Gastroesophageal sphincter (tissue), 4 donors: Measurements from ENCODE around the gene P2RY10. TPM values are rescaled to one million over a fixed set of nuclear protein-coding genes. Genes with fewer than 3 reads are reported as not detected.

ENCODE experiments used
- ATAC-seq: fragments of 150-250 bp; one replicate; pipeline ENCODE4 v1.9.1; 2016; ENCODE audit warnings: mild to moderate bottlenecking, moderate library complexity
- H3K27ac ChIP-seq, 4 donors: fragments of 200-600 bp; sonication (generic) in 3 of 4; 1 replicate in 3 of 4; 2 replicates in 1 of 4; pipeline ENCODE4 v1.5.1; 2016 to 2019
- H3K27me3 ChIP-seq: fragments of 200-600 bp; sonication (generic); one replicate; pipeline ENCODE4 v1.5.1; 2019
- H3K36me3 ChIP-seq, 2 donors: fragments of 200-600 bp; sonication (generic); one replicate each; pipeline ENCODE4 v1.5.1; 2019; ENCODE audit warnings: control low read depth in 1 of 2
- H3K4me1 ChIP-seq, 3 donors: fragments of 200-600 bp; sonication (generic); 1 replicate in 2 of 3; 2 replicates in 1 of 3; pipeline ENCODE4 v1.5.1; 2016 to 2019; ENCODE audit warnings: control low read depth in 2 of 3
- H3K4me3 ChIP-seq, 2 donors: fragments of 200-600 bp; sonication (generic); one replicate each; pipeline ENCODE4 v1.5.1; 2019; ENCODE audit warnings: mild to moderate bottlenecking in 1 of 2, moderate library complexity in 1 of 2
- H3K9me3 ChIP-seq, 3 donors: fragments of 200-600 bp; sonication (generic); one replicate each; pipeline ENCODE4 v1.5.1; 2017 to 2019; ENCODE audit warnings: control low read depth in 2 of 3
- CTCF ChIP-seq, 4 experiments: fragments of 200-600 bp in 2 of 4; fragments of 450-650 bp in 2 of 4; sonication (generic) in 1 of 4; IDR thresholded peaks; one replicate each; pipeline ENCODE4 v1.5.1; 2017 to 2019; ENCODE audit warnings: antibody characterized with exemption in 4 of 4, mild to moderate bottlenecking in 2 of 4, moderate library complexity in 2 of 4
- EP300 ChIP-seq: sonication (generic); formaldehyde crosslinking; IDR thresholded peaks from one replicate; pipeline ENCODE4 v1.6.1; 2017; ENCODE audit warnings: antibody characterized with exemption, mild to moderate bottlenecking
- POLR2A ChIP-seq, 2 donors: fragments of 450-650 bp; IDR thresholded peaks; one replicate each; pipeline ENCODE4 v1.6.1; 2017; ENCODE audit warnings: antibody characterized with exemption in 2 of 2, mild to moderate bottlenecking in 2 of 2, moderate library complexity in 1 of 2
- POLR2AphosphoS5 ChIP-seq: sonication (generic); formaldehyde crosslinking; IDR thresholded peaks from one replicate; pipeline ENCODE4 v1.6.1; 2017; ENCODE audit warnings: antibody characterized with exemption
- WGBS, 2 donors: methylation state at CpG; one replicate each; pipeline ENCODE4 v1.1.5; 2018; ENCODE audit warnings: low coverage in 1 of 2; 5-methylcytosine and 5-hydroxymethylcytosine counted together
- total RNA-seq, 4 donors: library from RNA; depleted of rRNA; stranded (reverse); fragments of >200 nt; gene quantifications; one replicate each; pipeline ENCODE4 v1.1.0, GENCODE V29; 2016

P2RY10 gene
- total RNA-seq, 4 donors from 2014 or later = not detected

DNA sequence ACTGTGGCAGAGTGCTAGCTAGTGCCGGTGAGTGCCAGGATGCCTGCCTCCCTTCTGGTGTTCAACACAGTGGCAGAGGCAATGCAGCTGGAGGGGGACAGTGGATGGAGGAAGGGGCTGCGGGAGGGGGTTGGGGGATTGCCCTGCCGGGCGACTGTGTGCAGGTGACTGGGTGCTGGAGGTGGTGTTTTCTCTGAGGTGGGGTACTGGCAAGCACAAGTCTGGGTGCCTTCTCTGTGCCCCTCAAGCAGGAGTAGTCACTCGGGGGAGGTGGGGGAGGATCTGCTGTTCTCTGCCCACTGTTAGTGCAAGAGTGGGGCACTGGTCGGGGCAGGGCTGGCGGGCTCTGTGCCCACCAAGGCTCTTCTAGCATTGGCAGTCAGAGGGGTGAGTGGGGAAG, 10.3 kb upstream of the P2RY10 start:
- H3K9me3 ChIP-seq = no peaks in the 10 kb centered on the region
- no peaks in the 10 kb centered on the region for H3K4me1 ChIP-seq
- H3K27ac ChIP-seq = no peak overlapping the region
- no peaks in the 10 kb centered on the region for H3K27me3 ChIP-seq
- no peak for ATAC-seq
- H3K36me3 ChIP-seq = no peaks in the 10 kb centered on the region
- WGBS, 2 donors = 60% methylated on average over 1 of the region's 7 CpGs; no CpG with 5 or more reads in 1 of the 2 donors
- no peak overlapping the region for H3K4me3 ChIP-seq
- TF ChIP-seq EP300 = no peak
- TF ChIP-seq POLR2A (IDR thresholded peaks at IDR 0.05) = no peak
- no peak for TF ChIP-seq POLR2AphosphoS5

GRCh38 chrX:78944351-78944750, 840 bp upstream of the P2RY10 start:
- Histone ChIP-seq H3K27me3 (no peaks in the 10 kb centered on the region), H3K36me3 (no peaks in the 10 kb centered on the region), H3K9me3 (no peaks in the 10 kb centered on the region), H3K27ac (no peak overlapping the region), H3K4me1 (no peaks in the 10 kb centered on the region), H3K4me3 (no peak overlapping the region)
- no peak for ATAC-seq
- no peak for TF ChIP-seq POLR2A (IDR thresholded peaks at IDR 0.05)
- TF ChIP-seq EP300 = no peak
- no peak for TF ChIP-seq POLR2AphosphoS5
- TF ChIP-seq CTCF (IDR thresholded peaks at IDR 0.05) = no peak
- WGBS, 2 donors = 49 to 66% methylated on average over 2 to 3 of the region's 3 CpGs

- Histone ChIP-seq H3K27ac (no peak overlapping the region), H3K9me3 (no peaks in the 10 kb centered on the region), H3K4me1 (no peaks in the 10 kb centered on the region), H3K4me3 (no peak overlapping the region), H3K27me3 (no peaks in the 10 kb centered on the region), H3K36me3 (no peaks in the 10 kb centered on the region)
- ATAC-seq = no peak
- WGBS, 2 donors = 60 to 100% methylated on average over 1 of the region's 1 CpG
- no peak for TF ChIP-seq CTCF (IDR thresholded peaks at IDR 0.05)
- no peak for TF ChIP-seq POLR2A (IDR thresholded peaks at IDR 0.05)
- TF ChIP-seq EP300 = no peak
- no peak for TF ChIP-seq POLR2AphosphoS5
Measured at GRCh38 chrX:78946178-78946931, 1.2 kb downstream of the P2RY10 start.

DNA sequence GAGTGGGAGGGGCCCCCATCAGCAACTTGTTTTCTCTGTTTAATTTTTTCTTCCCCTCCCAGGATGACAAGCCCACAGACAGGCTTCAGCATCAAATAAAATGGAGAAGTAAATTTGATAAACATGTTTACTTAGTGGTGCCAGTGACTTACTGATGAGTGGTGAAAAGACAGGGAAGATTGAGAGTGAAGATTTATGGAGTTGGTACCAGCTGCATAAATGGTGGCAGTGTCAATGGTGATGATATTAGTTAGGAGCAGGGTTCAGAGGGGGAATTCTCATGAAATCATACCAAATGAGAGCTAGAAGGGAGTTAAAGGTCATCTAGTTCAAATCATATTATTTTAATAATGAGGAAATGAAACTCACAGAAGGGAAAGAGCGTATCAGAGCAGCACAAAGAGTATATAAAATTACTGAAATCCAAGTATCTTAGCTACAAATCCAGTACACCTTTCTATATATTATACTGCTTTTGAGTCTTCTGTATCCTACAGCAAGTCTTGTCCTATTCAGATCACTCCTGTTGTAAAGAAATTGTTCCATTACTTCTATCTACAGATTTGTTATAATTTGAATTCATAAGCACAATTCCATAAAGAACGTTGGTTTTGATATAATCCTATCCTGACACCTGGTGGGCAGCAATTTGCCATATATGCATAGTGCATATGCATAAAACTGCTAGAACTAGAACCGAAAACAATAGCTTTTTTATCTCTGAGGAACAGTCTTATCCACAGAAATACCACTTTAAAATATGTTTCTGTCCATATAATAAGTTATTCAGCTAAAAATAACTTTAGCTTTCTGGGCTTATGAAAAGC, 5.0 kb downstream of the P2RY10 start:
- WGBS, 2 donors = 37 to 60% methylated on average over 3 of the region's 3 CpGs
- no peak overlapping the region for H3K27ac ChIP-seq
- TF ChIP-seq EP300 (no peak), POLR2A (IDR thresholded peaks at IDR 0.05) (no peak), CTCF (IDR thresholded peaks at IDR 0.05) (no peak), POLR2AphosphoS5 (no peak)
- H3K36me3 ChIP-seq = no peaks in the 10 kb centered on the region
- H3K9me3 ChIP-seq = no peaks in the 10 kb centered on the region
- H3K4me3 ChIP-seq = no peak overlapping the region
- H3K4me1 ChIP-seq = no peaks in the 10 kb centered on the region
- H3K27me3 ChIP-seq = no peaks in the 10 kb centered on the region
- no peak for ATAC-seq

DNA sequence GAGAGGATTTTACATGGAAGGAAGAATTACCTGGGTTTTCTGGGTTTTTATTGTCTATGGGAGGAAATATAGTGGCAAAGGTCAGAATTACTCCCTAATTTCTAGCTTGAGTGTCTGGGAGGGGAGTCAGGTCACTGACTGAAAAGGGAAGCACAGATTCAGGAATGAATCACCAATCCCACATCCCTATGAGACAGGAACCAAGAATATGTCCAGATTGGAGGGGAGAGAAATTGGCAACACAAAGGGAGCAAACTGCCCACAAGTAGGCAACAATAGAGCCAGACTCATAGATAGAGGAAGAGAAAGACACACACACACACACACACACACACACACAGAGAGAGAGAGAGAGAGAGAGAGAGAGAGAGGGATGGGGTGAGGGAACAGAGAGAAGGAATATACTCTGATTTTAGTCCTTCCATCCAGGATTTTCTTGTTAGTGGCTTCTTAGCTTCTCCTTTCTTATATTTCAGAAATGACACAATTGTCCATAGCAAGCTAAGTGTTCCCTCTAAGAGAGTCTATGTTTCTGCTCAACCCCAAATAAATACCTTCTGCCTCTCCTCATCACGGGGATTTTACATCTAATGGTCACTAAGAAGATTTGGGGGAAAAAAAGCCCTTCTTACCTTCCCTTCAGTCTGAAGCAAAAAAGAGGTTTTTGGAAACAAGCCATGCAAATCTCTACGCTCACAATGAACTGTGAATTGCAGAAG, 12.0 kb downstream of the P2RY10 start:
- no peak overlapping the region for H3K4me3 ChIP-seq
- 67 to 69% methylated on average over 1 to 2 of the region's 2 CpGs for WGBS, 2 donors
- H3K27me3 ChIP-seq = no peaks in the 10 kb centered on the region
- H3K27ac ChIP-seq = no peak overlapping the region
- no peak for TF ChIP-seq POLR2A (IDR thresholded peaks at IDR 0.05)
- no peak for TF ChIP-seq EP300
- TF ChIP-seq CTCF (IDR thresholded peaks at IDR 0.05) = no peak
- TF ChIP-seq POLR2AphosphoS5 = no peak
- H3K9me3 ChIP-seq = no peaks in the 10 kb centered on the region
- no peaks in the 10 kb centered on the region for H3K36me3 ChIP-seq
- ATAC-seq = no peak
- no peaks in the 10 kb centered on the region for H3K4me1 ChIP-seq
